ENCODE results near the gene ELOVL5.

Gene ELOVL5, protein sequence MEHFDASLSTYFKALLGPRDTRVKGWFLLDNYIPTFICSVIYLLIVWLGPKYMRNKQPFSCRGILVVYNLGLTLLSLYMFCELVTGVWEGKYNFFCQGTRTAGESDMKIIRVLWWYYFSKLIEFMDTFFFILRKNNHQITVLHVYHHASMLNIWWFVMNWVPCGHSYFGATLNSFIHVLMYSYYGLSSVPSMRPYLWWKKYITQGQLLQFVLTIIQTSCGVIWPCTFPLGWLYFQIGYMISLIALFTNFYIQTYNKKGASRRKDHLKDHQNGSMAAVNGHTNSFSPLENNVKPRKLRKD

DNA sequence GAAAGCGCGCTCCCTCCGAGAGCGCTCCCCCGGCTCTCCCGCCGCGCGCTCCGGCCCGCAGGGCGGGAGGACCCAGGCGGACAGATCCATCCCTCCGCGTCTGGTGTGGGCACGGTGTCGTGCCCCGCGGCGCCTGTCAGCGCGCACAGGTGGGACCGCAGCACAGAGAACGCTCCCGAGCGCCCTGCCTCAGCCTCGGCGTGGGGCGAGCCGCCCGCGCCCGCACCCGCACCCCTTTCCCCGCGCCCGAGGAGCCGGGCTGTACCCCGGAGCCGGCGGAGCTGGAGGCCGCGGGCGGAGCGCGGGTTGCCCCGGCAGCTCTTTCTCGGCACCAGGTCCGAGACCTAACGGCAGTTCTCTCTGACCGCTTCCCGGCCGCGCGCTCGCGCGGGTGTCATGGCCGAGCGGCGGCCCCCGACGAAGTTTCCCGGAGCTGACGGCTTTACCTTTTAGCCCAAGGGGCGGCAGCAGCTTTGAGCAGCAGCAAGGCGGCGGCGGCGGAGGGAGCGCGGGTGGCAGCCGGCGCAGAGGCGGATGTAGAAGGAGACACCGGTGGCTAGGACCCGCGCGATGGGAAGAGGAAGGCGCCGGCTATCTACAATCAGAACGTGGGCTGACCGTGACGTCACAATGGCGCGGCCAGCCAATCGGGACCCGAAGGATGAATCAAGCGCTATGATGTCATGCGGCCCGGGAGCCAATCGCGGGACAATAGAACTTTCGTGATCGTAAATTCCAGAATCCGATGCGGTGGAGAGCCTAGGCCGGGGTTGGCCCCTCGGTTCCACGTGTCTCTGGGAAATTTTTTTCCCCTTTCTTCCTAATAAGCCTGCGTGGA, at the start of gene ELOVL5:
ELOVL5 (minus strand) TSS at position 580 of the 838 bp plus-strand sequence. CDS start 53,251 bp downstream, outside the sequence.
- Histone ChIP-seq H3K27me3 (no peaks in the 10 kb centered on the region), H3K4me3 (peak within 1 kb of the TSS; percentile 94 to 100), H3K9me3 (no peaks in the 10 kb centered on the region), H3K4me1 (peaks cover 0 to 31% (median 12%) of the 10 kb centered on the region in 4 donors), H3K36me3 (no peaks in the 10 kb centered on the region), H3K27ac (peak within 1 kb of the TSS; percentile 96 to 100)
- TF ChIP-seq, protein P1, sequence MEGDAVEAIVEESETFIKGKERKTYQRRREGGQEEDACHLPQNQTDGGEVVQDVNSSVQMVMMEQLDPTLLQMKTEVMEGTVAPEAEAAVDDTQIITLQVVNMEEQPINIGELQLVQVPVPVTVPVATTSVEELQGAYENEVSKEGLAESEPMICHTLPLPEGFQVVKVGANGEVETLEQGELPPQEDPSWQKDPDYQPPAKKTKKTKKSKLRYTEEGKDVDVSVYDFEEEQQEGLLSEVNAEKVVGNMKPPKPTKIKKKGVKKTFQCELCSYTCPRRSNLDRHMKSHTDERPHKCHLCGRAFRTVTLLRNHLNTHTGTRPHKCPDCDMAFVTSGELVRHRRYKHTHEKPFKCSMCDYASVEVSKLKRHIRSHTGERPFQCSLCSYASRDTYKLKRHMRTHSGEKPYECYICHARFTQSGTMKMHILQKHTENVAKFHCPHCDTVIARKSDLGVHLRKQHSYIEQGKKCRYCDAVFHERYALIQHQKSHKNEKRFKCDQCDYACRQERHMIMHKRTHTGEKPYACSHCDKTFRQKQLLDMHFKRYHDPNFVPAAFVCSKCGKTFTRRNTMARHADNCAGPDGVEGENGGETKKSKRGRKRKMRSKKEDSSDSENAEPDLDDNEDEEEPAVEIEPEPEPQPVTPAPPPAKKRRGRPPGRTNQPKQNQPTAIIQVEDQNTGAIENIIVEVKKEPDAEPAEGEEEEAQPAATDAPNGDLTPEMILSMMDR (IDR thresholded peaks at IDR 0.05): no peak
- intact Hi-C loops (cut with DNase I; ENCODE audit: low total_unique reads): no loop called here
- peak; percentile 99 for DNase-seq

DNA sequence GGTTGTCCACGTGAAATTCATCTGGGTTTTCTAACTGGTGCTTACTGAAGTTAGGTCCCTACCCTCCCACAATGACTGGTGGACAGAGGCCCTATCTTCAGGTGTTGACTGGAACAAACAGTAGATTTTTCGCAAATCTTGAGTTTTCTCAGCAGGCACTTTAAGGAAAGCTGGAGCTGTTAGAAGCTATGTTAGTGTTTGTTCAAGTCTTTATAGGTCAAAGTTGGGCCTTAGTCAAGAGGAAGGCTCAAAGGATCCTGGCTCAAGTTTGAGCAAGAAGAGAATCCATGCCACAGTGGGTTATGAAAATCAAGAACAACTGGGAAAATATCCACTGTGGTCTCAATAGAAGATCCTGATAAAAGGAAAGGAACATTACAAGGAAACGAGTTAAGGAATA, 48.5 kb upstream of the ELOVL5 start:
- H3K9me3 ChIP-seq: no peaks in the 10 kb centered on the region
- no peak for DNase-seq
- TF ChIP-seq, protein P1 (IDR thresholded peaks at IDR 0.05): no peak
- H3K4me3 ChIP-seq: no peak overlapping the region
- H3K27me3 ChIP-seq: no peaks in the 10 kb centered on the region
- intact Hi-C loops (cut with DNase I; ENCODE audit: low total_unique reads): no loop called here
- no peaks in the 10 kb centered on the region for H3K36me3 ChIP-seq
- no peak overlapping the region for H3K27ac ChIP-seq
- no peaks in the 10 kb centered on the region for H3K4me1 ChIP-seq

DNA sequence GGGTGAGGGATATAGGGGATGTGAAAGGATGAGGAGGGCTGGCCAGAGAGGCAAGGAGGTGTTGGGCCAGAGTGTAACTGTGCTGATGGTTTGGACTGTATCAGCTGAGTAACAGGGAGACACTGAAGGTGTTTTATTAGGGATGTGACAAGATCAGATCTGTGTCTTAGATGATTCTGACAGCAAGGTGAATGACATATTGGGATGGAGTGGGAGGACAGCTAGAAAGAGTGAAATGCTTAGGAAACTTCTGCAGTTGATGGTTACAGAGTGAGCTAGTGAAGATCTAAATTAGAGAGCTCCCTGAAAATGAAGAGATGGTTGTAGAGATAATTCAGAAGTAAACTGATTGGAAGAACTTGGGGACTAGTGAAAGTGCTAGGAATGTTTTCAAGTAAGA, 47.2 kb upstream of the ELOVL5 start:
- TF ChIP-seq, protein P1 (IDR thresholded peaks at IDR 0.05): no peak
- H3K27ac ChIP-seq: no peak overlapping the region
- H3K36me3 ChIP-seq: no peaks in the 10 kb centered on the region
- no peak overlapping the region for H3K4me3 ChIP-seq
- H3K27me3 ChIP-seq: no peaks in the 10 kb centered on the region
- no peaks in the 10 kb centered on the region for H3K4me1 ChIP-seq
- H3K9me3 ChIP-seq: no peaks in the 10 kb centered on the region
- intact Hi-C loops (cut with DNase I; ENCODE audit: low total_unique reads): no loop called here
- no peak for DNase-seq

DNA sequence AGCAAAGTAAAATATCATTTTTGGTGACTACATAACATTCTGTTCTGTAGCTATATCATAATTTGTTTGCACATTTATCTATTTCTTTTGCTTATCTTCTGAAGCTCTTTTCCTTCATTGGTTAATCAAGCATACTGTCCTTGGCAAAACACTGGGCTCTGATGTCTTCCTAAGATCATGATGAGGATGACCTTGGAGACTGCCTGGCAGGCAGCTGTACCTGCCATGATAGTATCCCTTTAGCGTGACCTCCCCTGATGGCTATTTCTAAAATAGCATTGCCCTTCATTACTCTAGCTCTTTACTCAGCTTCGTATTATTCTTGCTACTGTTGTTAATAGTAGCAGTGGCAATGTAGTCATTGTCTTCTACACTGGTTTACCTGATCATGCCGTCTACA, 46.0 kb upstream of the ELOVL5 start:
- H3K36me3 ChIP-seq: no peaks in the 10 kb centered on the region
- DNase-seq: no peak
- H3K9me3 ChIP-seq: no peaks in the 10 kb centered on the region
- no peak overlapping the region for H3K4me3 ChIP-seq
- no peaks in the 10 kb centered on the region for H3K4me1 ChIP-seq
- H3K27me3 ChIP-seq: no peaks in the 10 kb centered on the region
- intact Hi-C loops (cut with DNase I; ENCODE audit: low total_unique reads): no loop called here
- TF ChIP-seq, protein P1 (IDR thresholded peaks at IDR 0.05): no peak
- H3K27ac ChIP-seq: no peak overlapping the region

DNA sequence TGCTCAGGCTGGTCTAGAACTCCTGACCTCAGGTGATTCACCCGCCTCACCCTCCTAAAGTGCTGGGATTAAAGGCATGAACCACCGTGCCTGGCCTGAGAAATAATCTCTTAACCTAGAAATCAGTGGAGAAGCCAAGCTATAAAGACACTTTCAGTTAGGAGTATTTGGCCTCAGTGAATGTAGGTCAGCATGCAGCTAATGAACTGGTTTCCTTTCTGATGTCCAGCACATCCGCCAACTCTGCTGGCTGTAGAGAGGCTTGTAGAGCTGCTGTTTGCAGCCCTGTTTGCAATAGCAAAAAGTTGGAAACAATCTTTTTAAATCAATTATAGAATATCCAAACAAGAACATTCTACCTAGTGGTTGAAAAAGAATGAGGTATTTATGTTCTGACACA, 42.4 kb upstream of the ELOVL5 start:
- H3K4me1 ChIP-seq: no peaks in the 10 kb centered on the region
- H3K9me3 ChIP-seq: no peaks in the 10 kb centered on the region
- H3K27ac ChIP-seq: no peak overlapping the region
- H3K4me3 ChIP-seq: no peak overlapping the region
- no peak for DNase-seq
- TF ChIP-seq, protein P1 (IDR thresholded peaks at IDR 0.05): no peak
- intact Hi-C loops (cut with DNase I; ENCODE audit: low total_unique reads): no loop called here
- H3K27me3 ChIP-seq: no peaks in the 10 kb centered on the region
- H3K36me3 ChIP-seq: no peaks in the 10 kb centered on the region

Measured in tibial artery (tissue), 4 donors.